Stimulated activated CD4-positive, alpha-beta T cell treated with anti-CD3 and anti-CD28 coated beads, TNF-alpha, amount 100 ng/mL, for 4 hours (primary cell): Measurements from ENCODE around the gene NAXD.
"Not testable (repeated sequence)": the region's sequence is repeated elsewhere in the genome, so short reads cannot be mapped to it uniquely, and the experiment has no call there.

Experiments
- DNase-seq, 3 experiments: peaks; one replicate each; pipeline ENCODE4 v3.0.0-alpha.2; 2020; ENCODE audit warnings: low read depth in 3 of 3

Gene NAXD

DNA sequence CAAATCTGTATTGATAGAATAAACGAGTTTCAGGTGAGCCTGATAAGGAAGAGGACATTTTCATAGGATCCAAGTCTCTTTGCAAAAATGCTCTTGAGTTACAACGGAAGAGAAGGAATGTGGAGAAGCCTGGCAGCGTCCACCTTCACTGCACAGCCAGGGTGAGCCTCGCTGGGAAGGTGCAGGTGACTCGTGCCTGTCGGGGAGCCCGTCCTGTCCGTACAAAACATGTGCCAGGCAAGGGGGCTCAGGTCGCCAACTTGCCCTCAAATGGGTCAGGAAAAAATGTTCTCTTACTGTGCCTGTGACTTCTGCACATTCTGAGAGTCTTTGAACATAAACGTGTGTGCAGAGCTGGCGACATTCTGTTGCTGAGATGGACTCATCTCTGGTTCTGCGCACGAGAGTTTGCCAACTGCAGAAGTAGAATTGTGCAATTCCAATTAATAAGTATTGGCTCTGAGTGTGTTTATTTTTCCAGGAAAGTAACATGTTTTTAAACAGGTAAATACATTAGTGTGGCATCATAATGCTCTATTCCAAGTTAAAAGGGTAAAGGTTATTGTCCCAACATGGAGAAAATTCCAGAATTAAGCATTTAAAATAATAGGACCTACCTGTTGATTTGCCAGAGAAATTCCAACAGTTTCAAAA, 28.6 kb downstream of the NAXD start:
- no peak for DNase-seq

GRCh38 chr13:110644892-110645521, 29.7 kb downstream of the NAXD start:
- no peak for DNase-seq

DNA sequence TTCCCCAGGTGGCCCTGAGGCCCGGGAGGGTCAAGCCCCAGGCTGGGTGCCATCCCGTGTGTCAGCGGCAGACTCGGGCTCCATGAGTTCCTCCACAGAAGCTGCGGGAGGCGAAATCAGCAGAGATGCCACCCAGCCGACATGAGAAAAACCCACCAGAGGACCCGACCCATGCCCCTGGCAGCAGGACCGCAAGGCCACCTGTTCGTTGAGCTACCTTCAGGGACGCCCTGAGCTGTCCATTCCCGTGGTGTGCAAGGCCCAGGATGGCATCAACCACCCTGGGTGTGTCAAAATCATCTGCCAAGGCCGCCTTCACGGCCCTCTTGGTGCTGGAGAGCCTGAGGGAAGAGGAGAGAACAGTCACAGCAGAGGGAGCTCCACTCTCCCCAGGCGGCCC, 30.4 kb downstream of the NAXD start:
- no peak for DNase-seq

DNA sequence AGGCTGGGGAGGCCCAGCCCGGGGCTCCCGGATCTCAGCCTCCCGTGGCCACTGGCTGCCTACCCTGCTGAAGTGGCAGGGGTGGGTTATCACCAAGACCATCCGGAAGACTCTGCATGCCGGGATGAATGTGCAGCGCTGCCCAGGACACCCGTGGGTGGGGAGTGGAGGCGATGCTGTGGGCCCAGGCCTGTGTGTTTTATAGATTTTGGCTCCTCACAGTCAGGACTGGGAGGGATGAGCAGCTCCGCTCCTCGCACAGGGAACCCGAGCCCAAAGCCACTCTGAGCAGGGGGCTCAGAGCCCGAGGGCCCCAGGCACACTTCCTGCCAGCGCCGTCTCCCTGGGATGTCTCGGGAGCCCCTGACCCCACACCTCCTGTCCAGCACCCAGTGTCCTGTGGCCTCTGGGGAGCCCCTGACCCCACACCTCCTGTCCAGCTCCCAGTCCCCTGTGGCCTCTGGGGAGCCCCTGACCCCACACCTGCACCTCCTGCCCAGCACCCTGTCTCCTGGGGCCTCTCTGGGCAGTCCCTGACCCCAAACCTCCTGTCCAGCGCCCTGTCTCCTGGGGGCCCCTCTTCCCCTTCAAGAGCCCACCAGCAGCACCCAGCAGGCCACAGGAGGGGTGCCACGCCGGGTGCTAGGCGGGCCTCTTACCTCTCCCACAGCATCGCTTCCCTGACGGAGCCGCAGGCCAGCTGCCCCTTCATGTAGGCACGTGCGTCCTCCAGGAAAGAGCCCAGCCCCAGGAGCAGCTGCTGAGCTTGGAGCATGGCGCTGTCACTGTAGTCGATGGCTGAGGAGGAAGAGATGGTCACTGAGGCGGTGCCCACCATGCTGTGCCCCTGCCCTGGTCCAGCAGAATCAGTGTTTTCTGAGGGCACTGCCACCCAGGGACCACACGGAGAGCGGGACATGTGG, 31.4 kb downstream of the NAXD start:
- DNase-seq = no peak

DNA sequence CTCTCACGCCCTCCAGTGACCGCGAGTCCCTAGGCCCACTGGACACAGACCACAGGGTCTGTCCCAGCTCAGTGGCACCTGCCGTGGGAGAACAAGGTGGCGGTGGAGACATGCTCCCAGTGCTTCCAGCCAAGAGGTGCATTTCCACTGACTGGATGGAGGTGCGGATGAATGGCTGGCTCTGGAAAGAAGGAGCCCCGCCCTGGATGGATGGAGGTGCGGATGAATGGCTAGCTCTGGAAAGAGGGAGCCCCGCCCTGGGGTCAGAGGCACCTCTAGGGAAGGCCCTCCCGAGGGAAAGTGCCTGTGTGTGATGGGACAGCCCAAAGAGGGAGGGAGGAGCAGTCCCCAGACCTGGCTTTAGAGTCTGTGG, 32.0 kb downstream of the NAXD start:
- DNase-seq = no peak

DNA sequence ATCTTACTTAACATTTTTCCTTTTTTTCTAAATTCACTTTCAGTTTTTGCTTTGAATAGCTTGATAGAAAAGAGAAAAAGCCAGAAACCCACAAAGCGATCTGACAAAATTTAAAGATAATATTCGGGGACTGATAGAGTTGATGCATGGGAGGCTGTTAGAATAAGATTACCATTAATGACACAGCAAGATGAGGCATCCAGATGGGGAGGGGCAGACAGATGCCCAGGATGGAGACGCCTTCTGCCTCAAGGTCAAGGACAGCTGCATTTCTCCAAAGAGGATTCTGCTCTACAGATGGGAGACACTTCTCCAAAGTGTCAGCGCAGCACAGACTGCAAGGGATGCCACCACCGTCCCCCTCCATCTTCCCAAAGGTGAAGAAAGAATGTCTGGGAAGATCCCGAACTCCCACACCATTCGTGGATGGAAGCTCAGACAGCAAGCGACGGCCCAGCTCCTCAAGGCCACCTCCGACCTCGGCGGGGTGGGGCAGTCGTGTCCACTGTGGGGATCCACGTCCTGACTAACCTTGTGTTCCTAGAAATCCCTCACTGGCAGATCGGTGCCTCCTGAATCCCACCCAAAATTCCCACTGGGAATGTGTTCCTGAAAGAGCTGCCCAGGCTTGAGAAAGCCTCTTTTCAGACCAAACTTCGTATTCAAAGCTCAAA, 32.9 kb downstream of the NAXD start:
- DNase-seq = no peak

- DNase-seq = no peak
These were observed 33.6 kb downstream of the NAXD start for GRCh38 chr13:110648848-110649421.

DNA sequence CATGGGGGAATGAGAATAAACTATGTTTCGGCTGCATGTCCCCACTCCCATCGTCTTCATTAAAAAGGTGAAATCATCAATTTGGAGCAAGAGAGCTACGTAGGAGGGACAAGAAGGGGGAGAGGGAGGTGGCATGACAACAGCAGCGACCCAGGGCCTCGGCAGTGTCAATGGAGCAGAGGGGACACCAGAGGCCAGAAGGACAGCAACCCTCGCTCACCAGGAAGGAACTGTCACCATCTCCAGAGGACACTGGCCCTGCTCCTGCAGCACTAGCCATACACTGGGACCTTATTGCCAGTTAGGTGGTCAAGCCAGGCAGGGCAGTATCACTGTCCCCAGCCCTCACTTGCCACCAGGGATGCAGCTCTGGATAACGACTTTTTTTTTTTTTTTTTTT, 34.2 kb downstream of the NAXD start:
- no peak for DNase-seq

DNA sequence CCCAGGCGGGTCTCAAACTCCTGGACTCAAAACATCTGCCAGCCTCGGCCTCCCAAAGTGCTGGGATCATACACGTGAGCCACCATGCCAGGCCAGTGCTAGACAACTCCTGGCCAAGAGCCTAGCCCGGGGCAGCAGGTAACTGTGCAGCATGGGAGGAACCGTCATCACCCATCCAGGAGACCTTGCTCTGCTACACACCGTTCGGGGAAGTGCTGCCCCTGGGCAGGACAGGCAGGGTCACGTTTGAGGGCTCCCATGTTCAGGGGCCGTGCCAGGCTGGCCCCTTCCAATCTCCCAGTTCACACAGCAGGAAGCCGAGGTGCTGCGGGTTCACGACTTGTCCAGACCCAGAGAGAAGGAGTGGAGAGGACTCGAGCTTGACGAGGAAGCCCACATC, 35.1 kb downstream of the NAXD start:
- no peak for DNase-seq

DNA sequence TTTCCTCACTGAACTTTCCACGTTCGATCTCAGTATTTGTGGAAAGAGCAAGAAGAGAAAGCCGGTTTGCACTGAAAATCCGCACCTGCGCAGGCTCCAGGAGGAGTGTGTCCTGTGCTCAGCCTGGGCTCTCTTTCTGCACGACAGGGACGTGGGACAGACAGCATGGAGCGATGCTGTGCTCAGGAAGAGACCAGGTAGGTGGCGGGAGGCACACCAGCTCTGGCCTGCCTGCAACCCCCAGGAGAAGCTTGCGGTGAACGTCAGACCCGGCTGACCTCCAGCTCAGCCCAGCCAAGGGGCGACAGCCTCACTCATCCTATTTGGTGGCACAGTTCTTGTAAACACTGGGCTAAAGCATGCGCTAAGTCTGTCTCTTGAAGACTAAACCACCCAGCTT, 35.9 kb downstream of the NAXD start:
- no peak for DNase-seq

GRCh38 chr13:110651726-110652230, 36.4 kb downstream of the NAXD start:
- no peak for DNase-seq

DNA sequence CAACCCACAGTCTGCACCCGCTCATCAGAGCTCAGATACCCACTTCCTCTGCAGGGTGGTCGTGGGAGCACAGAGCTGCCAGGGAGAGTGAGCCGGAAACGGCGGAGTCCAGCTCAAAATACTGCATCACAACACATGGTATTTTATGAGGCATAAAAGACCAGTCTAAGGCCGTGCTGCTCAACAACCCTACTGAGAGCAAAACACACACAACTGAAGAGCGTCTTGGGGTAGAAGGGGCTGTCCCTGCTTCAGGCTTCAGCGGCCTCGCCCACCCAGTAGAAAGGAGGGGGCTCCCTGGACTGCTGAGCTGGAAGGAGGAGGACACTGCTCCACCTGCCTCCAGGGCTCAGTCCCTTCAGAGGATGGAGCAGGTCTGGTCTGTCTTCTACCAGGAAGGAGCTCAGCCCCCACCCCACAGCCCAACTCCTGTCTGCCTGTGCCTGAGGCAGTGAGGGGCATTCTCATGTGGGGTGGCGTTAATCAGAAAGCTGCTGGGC, 36.9 kb downstream of the NAXD start:
- DNase-seq = no peak

DNA sequence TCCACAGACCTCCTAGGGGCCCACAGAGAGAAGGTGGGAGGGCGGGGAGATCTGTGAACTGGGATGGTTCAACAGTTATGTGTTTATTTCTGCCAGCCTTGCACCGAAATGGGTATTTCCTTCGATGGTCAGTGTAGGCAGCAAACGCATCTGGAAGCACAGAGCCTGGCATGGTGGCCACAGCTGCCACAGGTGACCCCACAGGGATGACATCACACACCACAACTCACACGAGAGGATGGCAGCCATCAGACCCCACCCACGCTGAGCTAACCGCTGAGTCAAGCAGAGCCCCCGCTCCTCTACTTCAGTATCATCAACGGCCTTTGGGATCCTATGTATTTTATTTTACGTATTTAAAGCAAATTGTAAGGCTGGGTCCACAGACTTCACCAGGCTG, 37.4 kb downstream of the NAXD start:
- DNase-seq = no peak

DNA sequence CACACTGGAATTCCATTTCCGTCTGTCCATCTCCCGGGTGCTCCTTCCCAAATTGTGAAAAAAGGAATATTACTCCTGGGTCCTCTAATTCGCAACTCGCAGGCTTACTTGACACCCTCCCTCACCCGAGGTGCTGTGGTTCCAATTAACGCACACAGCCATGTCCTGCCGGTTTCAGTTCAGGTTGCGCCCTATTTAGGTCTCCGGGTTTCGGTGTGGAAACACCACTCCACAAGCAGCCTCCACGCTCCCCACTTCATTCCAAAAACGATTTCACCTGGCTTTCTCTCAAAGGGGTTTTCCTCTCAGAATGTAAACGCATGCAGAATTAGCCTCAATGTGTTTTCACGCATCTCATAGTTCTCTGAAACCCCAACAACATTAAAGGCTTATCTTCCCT, 37.9 kb downstream of the NAXD start:
- no peak for DNase-seq

- no peak for DNase-seq
These were observed 38.5 kb downstream of the NAXD start for GRCh38 chr13:110653851-110654250.

GRCh38 chr13:110657196-110657595, 41.9 kb downstream of the NAXD start:
- no peak for DNase-seq

DNA sequence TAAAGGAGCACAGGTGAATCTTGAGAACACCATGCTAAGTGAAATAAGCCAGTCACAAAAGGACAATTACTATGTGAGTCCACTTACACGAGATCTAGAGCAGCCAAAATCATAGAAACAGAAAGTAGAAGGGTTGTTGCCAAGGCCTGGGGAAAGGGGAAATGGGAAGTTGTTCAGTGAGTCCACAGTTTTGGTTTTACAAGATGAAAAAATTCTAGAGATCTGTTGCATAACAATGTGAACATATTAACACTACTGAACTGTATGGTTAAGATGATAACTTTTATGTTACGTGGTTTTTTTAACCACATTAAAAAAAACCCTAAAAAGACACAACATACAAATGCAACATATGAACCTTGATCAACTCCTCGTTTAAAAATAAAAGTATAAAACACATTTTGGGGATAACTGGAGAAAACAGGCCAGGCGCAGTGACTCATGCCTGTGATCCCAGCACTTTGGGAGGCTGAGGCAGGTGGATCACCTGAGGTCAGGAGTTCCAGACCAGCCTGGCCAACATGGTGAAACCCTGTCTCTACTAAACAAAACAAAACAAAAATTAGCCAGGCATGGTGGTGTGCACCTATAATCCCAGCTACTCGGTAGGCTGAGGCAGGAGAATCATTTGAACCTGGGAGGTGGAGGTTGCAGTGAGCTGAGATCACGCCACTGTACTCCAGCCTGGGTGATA, 43.0 kb downstream of the NAXD start:
- not testable (repeated sequence) for DNase-seq

DNA sequence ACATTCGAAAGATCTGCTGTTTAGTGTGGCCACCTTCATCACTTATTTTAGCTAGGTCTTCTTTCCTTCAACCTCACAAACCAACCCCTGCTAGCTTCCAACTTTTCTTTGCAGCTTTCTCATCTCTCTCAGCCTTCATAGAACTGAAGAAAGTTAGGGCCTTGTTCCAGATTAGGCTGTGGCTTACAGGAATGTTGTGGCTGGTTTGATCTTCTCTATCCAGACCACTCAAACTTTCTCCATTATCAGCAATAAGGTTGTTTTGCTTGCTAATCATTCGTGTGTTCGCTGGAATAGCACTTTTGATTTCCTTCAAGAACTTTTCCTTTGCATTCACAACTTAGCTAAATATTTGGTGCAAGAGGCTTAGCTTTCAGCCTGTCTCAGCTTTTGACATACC, 45.9 kb downstream of the NAXD start:
- DNase-seq = no peak

DNA sequence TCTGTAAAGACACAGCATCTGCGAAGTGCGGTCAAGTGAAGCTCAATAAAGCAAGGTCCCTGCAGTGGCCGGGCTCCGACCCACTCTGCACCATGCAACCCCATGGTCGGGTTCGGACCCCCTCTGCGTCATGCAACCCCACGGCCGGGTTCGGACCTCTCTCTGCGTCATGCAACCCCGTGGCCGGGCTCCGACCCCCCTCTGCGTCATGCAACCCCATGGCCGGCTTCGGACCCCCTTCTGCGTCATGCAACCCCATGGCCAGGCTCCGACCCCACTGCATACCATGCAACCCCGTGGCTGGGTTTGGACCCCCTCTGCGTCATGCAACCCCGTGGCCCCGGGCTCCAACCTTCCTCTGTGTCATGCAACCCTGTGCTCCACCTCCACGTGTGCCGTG, 46.7 kb downstream of the NAXD start:
- DNase-seq = no peak

DNA sequence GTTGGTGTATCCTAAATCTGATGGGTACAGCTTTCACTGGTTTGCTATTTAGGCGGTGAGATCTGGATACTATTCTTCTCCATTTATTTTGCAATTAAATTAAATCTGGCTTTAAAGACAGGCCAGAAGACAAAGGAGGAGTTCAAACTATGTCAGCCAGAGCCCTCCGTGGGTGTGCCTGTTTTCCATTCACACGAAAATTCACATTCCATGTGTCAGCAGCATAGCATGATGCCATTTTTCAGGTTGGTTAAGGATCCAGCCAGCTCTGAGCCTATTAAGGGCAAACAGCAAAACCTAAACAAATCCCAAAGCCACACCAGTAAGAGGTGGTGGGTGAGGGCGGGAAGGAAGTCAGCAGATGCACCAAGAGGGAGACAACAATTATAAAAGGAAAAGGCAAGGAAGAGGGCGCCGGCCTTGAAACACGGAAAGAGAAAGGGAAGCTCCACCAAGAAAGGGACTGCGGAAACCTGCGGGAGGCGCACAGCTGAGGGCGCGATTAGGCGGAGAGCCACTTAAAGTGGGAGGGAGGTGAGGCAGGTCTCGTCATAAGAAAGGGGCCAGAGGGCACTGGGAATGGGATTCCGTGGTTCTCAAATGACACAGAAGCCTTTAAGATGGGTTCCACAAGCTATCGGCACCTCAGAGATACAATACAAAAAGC, 47.6 kb downstream of the NAXD start:
- DNase-seq = no peak
